CD14-positive monocyte (primary cell): Measurements from ENCODE around the gene ADTRP. TPM values are rescaled to one million over a fixed set of nuclear protein-coding genes. Genes with fewer than 3 reads are reported as not detected.

ENCODE experiments used
- DNase-seq, 3 donors: peaks; one replicate each; pipeline ENCODE4 v3.0.0-alpha.2; 2011 to 2022
- H2AFZ ChIP-seq: 2 replicates; pipeline ENCODE4 v1.6.0; 2012; ENCODE audit warnings: mild to moderate bottlenecking, low read depth, low read length, inconsistent platforms; ENCODE audit not compliant: insufficient read depth, poor library complexity, severe bottlenecking
- H3K27ac ChIP-seq, 2 donors: 1 replicate in 1 of 2; 2 replicates in 1 of 2; pipeline ENCODE4 v1.5.1; 2012 to 2013; ENCODE audit warnings: low read length in 2 of 2, control low read depth in 1 of 2, inconsistent platforms in 1 of 2, low read depth in 1 of 2, mild to moderate bottlenecking in 1 of 2
- H3K27me3 ChIP-seq, 2 donors: one replicate each; pipeline versions ENCODE4 v1.6.0 to v1.6.1; 2011 to 2013; ENCODE audit warnings: low read length in 2 of 2; ENCODE audit not compliant: control insufficient read depth in 2 of 2, insufficient read depth in 2 of 2
- H3K36me3 ChIP-seq, 2 donors: replicated peaks in 1 of 2; 1 replicate in 1 of 2; 2 replicates in 1 of 2; pipeline versions ENCODE4 v1.5.1 to v1.6.1; 2012 to 2013; ENCODE audit warnings: low read length in 2 of 2, control low read depth in 1 of 2, inconsistent platforms in 1 of 2, mild to moderate bottlenecking in 1 of 2; ENCODE audit not compliant: insufficient read depth in 2 of 2, control insufficient read depth in 1 of 2
- H3K4me1 ChIP-seq, 2 donors: 1 replicate in 1 of 2; 2 replicates in 1 of 2; pipeline versions ENCODE4 v1.5.1 to v1.6.1; 2012 to 2013; ENCODE audit warnings: low read length in 2 of 2, control low read depth in 1 of 2, inconsistent platforms in 1 of 2, mild to moderate bottlenecking in 1 of 2, moderate library complexity in 1 of 2; ENCODE audit not compliant: insufficient read depth in 2 of 2, control insufficient read depth in 1 of 2
- H3K4me2 ChIP-seq: replicated peaks from 2 replicates; pipeline ENCODE3; 2012; ENCODE audit warnings: low read length, moderate library complexity, mild to moderate bottlenecking; ENCODE audit not compliant: poor library complexity, severe bottlenecking; ENCODE audit errors: extremely low read depth
- H3K4me3 ChIP-seq, 3 experiments: fragments of 200-600 bp in 1 of 3; sonication (generic) in 1 of 3; replicated peaks in 1 of 3; 1 replicate in 2 of 3; 2 replicates in 1 of 3; pipeline ENCODE4 v1.5.1; 2011 to 2013; ENCODE audit warnings: low read length in 3 of 3, mild to moderate bottlenecking in 3 of 3, control low read depth in 2 of 3, low read depth in 2 of 3, inconsistent platforms in 1 of 3, moderate library complexity in 1 of 3
- H3K79me2 ChIP-seq: 2 replicates; pipeline ENCODE4 v1.6.0; 2012; ENCODE audit warnings: mild to moderate bottlenecking, control low read depth, inconsistent platforms, low read length, moderate library complexity; ENCODE audit not compliant: insufficient read depth
- H3K9ac ChIP-seq: 2 replicates; pipeline ENCODE4 v1.6.0; 2017; ENCODE audit warnings: low read length, mild to moderate bottlenecking; ENCODE audit not compliant: insufficient read depth, poor library complexity, severe bottlenecking
- H3K9me3 ChIP-seq, 2 donors: replicated peaks in 1 of 2; 1 replicate in 1 of 2; 2 replicates in 1 of 2; pipeline versions ENCODE4 v1.5.1 to v1.6.1; 2012 to 2013; ENCODE audit warnings: low read length in 2 of 2, control low read depth in 1 of 2; ENCODE audit not compliant: control insufficient read depth in 1 of 2, insufficient read depth in 1 of 2
- H4K20me1 ChIP-seq: 2 replicates; pipeline ENCODE4 v1.6.0; 2012; ENCODE audit warnings: mild to moderate bottlenecking, low read length, control low read depth, moderate library complexity; ENCODE audit not compliant: insufficient read depth
- H3K27ac Mint-ChIP-seq, 7 donors: one replicate each; pipeline ENCODE4 v1.8.0; 2020; ENCODE audit warnings: mild to moderate bottlenecking in 7 of 7, mixed read lengths in 7 of 7, moderate library complexity in 6 of 7, inconsistent platforms in 2 of 7
- H3K27me3 Mint-ChIP-seq, 3 donors: one replicate each; pipeline ENCODE4 v1.8.0; 2021 to 2022; ENCODE audit warnings: low read depth in 3 of 3, mild to moderate bottlenecking in 3 of 3, mixed read lengths in 3 of 3, moderate library complexity in 3 of 3, inconsistent platforms in 1 of 3
- H3K36me3 Mint-ChIP-seq, 2 donors: one replicate each; pipeline ENCODE4 v1.8.0; 2020; ENCODE audit warnings: mixed read lengths in 2 of 2, inconsistent platforms in 1 of 2, mild to moderate bottlenecking in 1 of 2
- H3K4me1 Mint-ChIP-seq: one replicate; pipeline ENCODE4 v1.8.0; 2020; ENCODE audit warnings: mild to moderate bottlenecking, mixed read lengths
- H3K4me3 Mint-ChIP-seq, 2 donors: one replicate each; pipeline ENCODE4 v1.8.0; 2020; ENCODE audit warnings: mild to moderate bottlenecking in 2 of 2, mixed read lengths in 2 of 2, moderate library complexity in 1 of 2
- H3K9me3 Mint-ChIP-seq, 7 donors: one replicate each; pipeline ENCODE4 v1.8.0; 2020 to 2022; ENCODE audit warnings: mixed read lengths in 7 of 7, mild to moderate bottlenecking in 6 of 7, moderate library complexity in 6 of 7, inconsistent platforms in 2 of 7
- WGBS: methylation state at CpG from one replicate; pipeline ENCODE4 v1.1.5; 2013; ENCODE audit warnings: missing lambda C conversion rate; ENCODE audit not compliant: insufficient coverage; 5-methylcytosine and 5-hydroxymethylcytosine counted together
- intact Hi-C, 2 donors: fragments of 100-400 bp; cut with micrococcal nuclease; formaldehyde crosslinking; loops; one replicate each; pipeline versions ENCODE4 v1.15.0 to v1.15.1; 2023
- polyA plus RNA-seq, 3 donors: library from polyadenylated mRNA; depleted of rRNA in 1 of 3; unstranded in 2 of 3; stranded (reverse) in 1 of 3; fragments of 300-500 nt in 2 of 3; fragments of >200 nt in 1 of 3; fragmentation: Illumina TruSeq in 2 of 3; gene quantifications; 1 replicate in 2 of 3; 2 replicates in 1 of 3; pipeline ENCODE4 v1.2.3, GENCODE V29; 2012 to 2021
- TF ChIP-seq, protein P1 (sequence below): fragments of 200-600 bp; IDR thresholded peaks from one replicate; pipeline ENCODE4 v1.8.0; 2022; ENCODE audit warnings: antibody characterized with exemption, mild to moderate bottlenecking

ADTRP gene
- polyA plus RNA-seq, 3 donors, result 0.04 to 0.20 TPM; not detected in 1

DNA sequence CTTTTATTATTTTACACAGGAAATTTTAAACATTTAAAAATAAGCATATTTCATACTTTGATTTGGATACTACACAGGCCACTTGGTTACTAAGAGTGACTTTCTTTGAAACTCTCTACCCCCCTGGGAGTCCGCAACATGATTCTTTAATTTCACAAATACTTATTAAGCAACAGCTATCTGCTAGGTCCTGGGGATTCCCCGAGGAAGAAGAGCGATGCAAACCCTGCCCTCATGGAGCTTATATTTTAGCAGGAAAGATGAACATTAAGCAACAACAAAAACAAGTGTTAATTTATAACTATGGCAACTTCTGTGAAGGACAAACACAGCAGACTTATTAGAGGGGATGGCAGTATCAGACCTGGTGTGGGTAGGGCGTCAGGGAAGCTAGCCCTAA lies 3.9 kb upstream of the ADTRP start:
- H3K36me3 ChIP-seq, result no peaks in the 10 kb centered on the region
- no peak overlapping the region for H3K27ac ChIP-seq
- H3K4me3 ChIP-seq, result no peak overlapping the region
- TF ChIP-seq, protein P1, sequence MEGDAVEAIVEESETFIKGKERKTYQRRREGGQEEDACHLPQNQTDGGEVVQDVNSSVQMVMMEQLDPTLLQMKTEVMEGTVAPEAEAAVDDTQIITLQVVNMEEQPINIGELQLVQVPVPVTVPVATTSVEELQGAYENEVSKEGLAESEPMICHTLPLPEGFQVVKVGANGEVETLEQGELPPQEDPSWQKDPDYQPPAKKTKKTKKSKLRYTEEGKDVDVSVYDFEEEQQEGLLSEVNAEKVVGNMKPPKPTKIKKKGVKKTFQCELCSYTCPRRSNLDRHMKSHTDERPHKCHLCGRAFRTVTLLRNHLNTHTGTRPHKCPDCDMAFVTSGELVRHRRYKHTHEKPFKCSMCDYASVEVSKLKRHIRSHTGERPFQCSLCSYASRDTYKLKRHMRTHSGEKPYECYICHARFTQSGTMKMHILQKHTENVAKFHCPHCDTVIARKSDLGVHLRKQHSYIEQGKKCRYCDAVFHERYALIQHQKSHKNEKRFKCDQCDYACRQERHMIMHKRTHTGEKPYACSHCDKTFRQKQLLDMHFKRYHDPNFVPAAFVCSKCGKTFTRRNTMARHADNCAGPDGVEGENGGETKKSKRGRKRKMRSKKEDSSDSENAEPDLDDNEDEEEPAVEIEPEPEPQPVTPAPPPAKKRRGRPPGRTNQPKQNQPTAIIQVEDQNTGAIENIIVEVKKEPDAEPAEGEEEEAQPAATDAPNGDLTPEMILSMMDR, result no peak
- Mint-ChIP-seq H3K27me3 (peaks cover 0 to 6% (median 0%) of the 10 kb centered on the region in 3 donors), H3K4me1 (peaks cover 14% of the 10 kb centered on the region), H3K9me3 (peaks cover 0 to 4% (median 3%) of the 10 kb centered on the region in 7 donors), H3K4me3 (no peak overlapping the region), H3K36me3 (no peaks in the 10 kb centered on the region), H3K27ac (no peak overlapping the region)
- H3K79me2 ChIP-seq, result no peaks in the 10 kb centered on the region
- H3K4me1 ChIP-seq, result peaks cover 12 to 14% of the 10 kb centered on the region in 2 donors
- H3K27me3 ChIP-seq, result no peaks in the 10 kb centered on the region
- H3K9ac ChIP-seq, result no peak overlapping the region
- H3K9me3 ChIP-seq, result peaks cover 0 to 4% of the 10 kb centered on the region in 2 donors
- H4K20me1 ChIP-seq, result no peaks in the 10 kb centered on the region
- intact Hi-C loops, result no loop called here
- DNase-seq, result peak in 1 of 3 donors; percentile 48
- WGBS, result no CpG with 5 or more reads among the region's 4 CpGs
- no peak overlapping the region for H3K4me2 ChIP-seq
- no peak overlapping the region for H2AFZ ChIP-seq

DNA sequence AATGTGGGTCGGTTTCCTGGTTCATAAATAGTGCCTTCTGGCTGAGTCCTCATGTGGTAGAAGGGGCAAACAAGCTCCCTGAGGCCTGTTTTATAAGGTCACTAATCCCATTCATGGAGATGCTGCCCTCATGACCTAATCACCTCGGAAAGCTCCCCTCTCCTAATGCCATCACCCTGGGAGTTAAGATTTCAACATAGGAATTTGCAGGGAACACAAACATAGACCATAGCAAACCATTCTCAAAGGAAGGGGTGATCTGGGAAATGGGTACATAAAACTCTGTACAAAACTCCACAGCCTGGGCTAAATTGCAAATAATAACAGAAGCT lies 1.5 kb upstream of the ADTRP start:
- Histone ChIP-seq H3K4me2 (no peak overlapping the region), H3K36me3 (no peaks in the 10 kb centered on the region), H4K20me1 (no peaks in the 10 kb centered on the region), H3K79me2 (no peaks in the 10 kb centered on the region), H3K27me3 (no peaks in the 10 kb centered on the region), H3K9me3 (peaks cover 0 to 4% of the 10 kb centered on the region in 2 donors), H3K27ac (no peak overlapping the region), H3K4me3 (no peak overlapping the region), H3K4me1 (peaks cover 12 to 16% of the 10 kb centered on the region in 2 donors), H3K9ac (no peak overlapping the region), H2AFZ (no peak overlapping the region)
- WGBS, result no CpG with 5 or more reads among the region's 2 CpGs
- Mint-ChIP-seq H3K4me1 (peaks cover 15% of the 10 kb centered on the region), H3K27ac (peak overlapping the region in 1 of 7 donors; percentile 58), H3K9me3 (peaks cover 0 to 4% (median 3%) of the 10 kb centered on the region in 7 donors), H3K36me3 (no peaks in the 10 kb centered on the region), H3K27me3 (peaks cover 0 to 8% (median 2%) of the 10 kb centered on the region in 3 donors), H3K4me3 (no peak overlapping the region)
- TF ChIP-seq, protein P1, result no peak
- no peak for DNase-seq
- intact Hi-C loops, result no loop called here
